ACC112 (cell line): Measurements from ENCODE around the gene PTPN23.

Experiments used
- H2AFZ ChIP-seq: fragments of 200-600 bp; sonication (generic); one replicate; pipeline ENCODE4 v1.6.0; 2017; ENCODE audit warnings: antibody characterized with exemption, low read length; ENCODE audit not compliant: unreplicated experiment
- H3K27ac ChIP-seq: fragments of 200-600 bp; sonication (generic); 2 replicates; pipeline ENCODE4 v1.5.1; 2014; ENCODE audit warnings: low read depth, mild to moderate bottlenecking, antibody characterized with exemption, low read length, moderate library complexity
- H3K27me3 ChIP-seq: fragments of 200-600 bp; sonication (generic); 2 replicates; pipeline ENCODE4 v1.6.1; 2014; ENCODE audit warnings: mild to moderate bottlenecking, antibody characterized with exemption, low read length, moderate library complexity, mixed read lengths; ENCODE audit not compliant: insufficient read depth
- H3K36me3 ChIP-seq: fragments of 200-600 bp; sonication (generic); 2 replicates; pipeline ENCODE4 v1.6.1; 2016; ENCODE audit warnings: mild to moderate bottlenecking, antibody characterized with exemption, low read length, moderate library complexity, mixed read lengths; ENCODE audit not compliant: insufficient read depth
- H3K4me1 ChIP-seq: fragments of 200-600 bp; sonication (generic); one replicate; pipeline ENCODE4 v1.6.1; 2016; ENCODE audit warnings: low read length, mixed read lengths; ENCODE audit not compliant: insufficient read depth, unreplicated experiment, control insufficient read depth
- H3K4me3 ChIP-seq: fragments of 200-600 bp; sonication (generic); 2 replicates; pipeline ENCODE4 v1.5.1; 2014; ENCODE audit warnings: mild to moderate bottlenecking, low read depth, low read length
- H3K79me2 ChIP-seq: fragments of 200-600 bp; sonication (generic); one replicate; pipeline ENCODE4 v1.6.0; 2016; ENCODE audit warnings: low read length; ENCODE audit not compliant: control insufficient read depth, unreplicated experiment, insufficient read depth

The PTPN23 gene

GRCh38 chr3:47380601-47381316, at the start of gene PTPN23:
Gene PTPN23, plus strand, starts transcription at chr3:47381021. Its CDS starts 76 bp downstream, at chr3:47381097.
- Histone ChIP-seq H3K27me3 (no peaks in the 10 kb centered on the region), H2AFZ (peak within 1 kb of the TSS; percentile 75), H3K36me3 (no peaks in the 10 kb centered on the region), H3K79me2 (peaks cover 50% of the 10 kb centered on the region), H3K4me3 (peak within 1 kb of the TSS; percentile 90), H3K27ac (peak within 1 kb of the TSS; percentile 78), H3K4me1 (peaks cover 17% of the 10 kb centered on the region)

- no peak overlapping the region for H3K27ac ChIP-seq
- no peak overlapping the region for H3K4me3 ChIP-seq
- no peaks in the 10 kb centered on the region for H3K4me1 ChIP-seq
- no peaks in the 10 kb centered on the region for H3K27me3 ChIP-seq
- peaks cover 10% of the 10 kb centered on the region; the same call in 1 of the 2 replicates for H3K36me3 ChIP-seq
- H2AFZ ChIP-seq = no peak overlapping the region
- H3K79me2 ChIP-seq = no peaks in the 10 kb centered on the region
These were observed 46.9 kb upstream of the PTPN23 start for GRCh38 chr3:47333907-47334306.

- H2AFZ ChIP-seq = no peak overlapping the region
- H3K4me1 ChIP-seq = no peaks in the 10 kb centered on the region
- no peaks in the 10 kb centered on the region for H3K27me3 ChIP-seq
- H3K36me3 ChIP-seq = peaks cover 4% of the 10 kb centered on the region; the same call in 1 of the 2 replicates
- H3K27ac ChIP-seq = no peak overlapping the region
- no peak overlapping the region for H3K4me3 ChIP-seq
- H3K79me2 ChIP-seq = no peaks in the 10 kb centered on the region
These were observed 43.2 kb upstream of the PTPN23 start for GRCh38 chr3:47337656-47338055.

GRCh38 chr3:47339951-47340350, 40.9 kb upstream of the PTPN23 start:
- Histone ChIP-seq H3K27ac (no peak overlapping the region), H3K4me1 (no peaks in the 10 kb centered on the region), H3K79me2 (no peaks in the 10 kb centered on the region), H3K36me3 (peaks cover 4% of the 10 kb centered on the region; the same call in 1 of the 2 replicates), H3K4me3 (no peak overlapping the region), H2AFZ (no peak overlapping the region), H3K27me3 (no peaks in the 10 kb centered on the region)

- no peak overlapping the region for H3K4me3 ChIP-seq
- H3K4me1 ChIP-seq = no peaks in the 10 kb centered on the region
- H3K36me3 ChIP-seq = peaks cover 4% of the 10 kb centered on the region; the same call in 1 of the 2 replicates
- H3K27me3 ChIP-seq = no peaks in the 10 kb centered on the region
- no peaks in the 10 kb centered on the region for H3K79me2 ChIP-seq
- no peak overlapping the region for H2AFZ ChIP-seq
- no peak overlapping the region for H3K27ac ChIP-seq
These were observed 40.0 kb upstream of the PTPN23 start for GRCh38 chr3:47340866-47341265.

GRCh38 chr3:47342151-47342550, 38.7 kb upstream of the PTPN23 start:
- Histone ChIP-seq H3K27me3 (no peaks in the 10 kb centered on the region), H3K4me3 (no peak overlapping the region), H2AFZ (no peak overlapping the region), H3K4me1 (peaks cover 7% of the 10 kb centered on the region), H3K27ac (no peak overlapping the region), H3K36me3 (no peaks in the 10 kb centered on the region), H3K79me2 (no peaks in the 10 kb centered on the region)

GRCh38 chr3:47342812-47343211, 38.0 kb upstream of the PTPN23 start:
- Histone ChIP-seq H3K27ac (no peak overlapping the region), H2AFZ (no peak overlapping the region), H3K4me3 (no peak overlapping the region), H3K4me1 (peaks cover 7% of the 10 kb centered on the region), H3K79me2 (no peaks in the 10 kb centered on the region), H3K36me3 (no peaks in the 10 kb centered on the region), H3K27me3 (no peaks in the 10 kb centered on the region)

GRCh38 chr3:47343471-47343971, 37.3 kb upstream of the PTPN23 start:
- H3K79me2 ChIP-seq = no peaks in the 10 kb centered on the region
- H3K36me3 ChIP-seq = no peaks in the 10 kb centered on the region
- no peaks in the 10 kb centered on the region for H3K27me3 ChIP-seq
- H3K4me1 ChIP-seq = peaks cover 7% of the 10 kb centered on the region
- H3K4me3 ChIP-seq = no peak overlapping the region
- H2AFZ ChIP-seq = no peak overlapping the region
- H3K27ac ChIP-seq = no peak overlapping the region

GRCh38 chr3:47344971-47345370, 35.9 kb upstream of the PTPN23 start:
- Histone ChIP-seq H3K27ac (no peak overlapping the region), H3K4me1 (peaks cover 7% of the 10 kb centered on the region), H3K27me3 (no peaks in the 10 kb centered on the region), H2AFZ (no peak overlapping the region), H3K36me3 (no peaks in the 10 kb centered on the region), H3K4me3 (no peak overlapping the region), H3K79me2 (no peaks in the 10 kb centered on the region)

GRCh38 chr3:47347217-47347801, 33.5 kb upstream of the PTPN23 start:
- Histone ChIP-seq H3K27ac (0 out of 2 replicates have a peak overlapping the region, but pooled peaks have one; percentile 11), H3K79me2 (no peaks in the 10 kb centered on the region), H2AFZ (no peak overlapping the region), H3K27me3 (no peaks in the 10 kb centered on the region), H3K36me3 (no peaks in the 10 kb centered on the region), H3K4me1 (peaks cover 7% of the 10 kb centered on the region), H3K4me3 (no peak overlapping the region)
